Activated CD8-positive, alpha-beta T cell treated with anti-CD3 and anti-CD28 coated beads, Interleukin-2, amount 10 ng/mL, durations not matched to agents 7 days and 5 days (primary cell): ENCODE results near the gene TGFB1I1. TPM values are rescaled to one million over a fixed set of nuclear protein-coding genes. Genes with fewer than 3 reads are reported as not detected.
"Not testable (repeated sequence)": the region's sequence is repeated elsewhere in the genome, so short reads cannot be mapped to it uniquely, and the experiment has no call there.

Experiments
- ATAC-seq: fragments of 150-1000 bp; cut with Tn5 transposase; one replicate; pipeline ENCODE4 v1.10.0; 2021; ENCODE audit warnings: moderate library complexity
- CTCF ChIA-PET: fragments of 350-600 bp; sonication (Branson Sonifier 250); formaldehyde crosslinking; loops from one replicate; lab custom pipeline; 2021; ENCODE audit warnings: antibody characterized with exemption; lab: Charles Lee
- POLR2A ChIA-PET: fragments of 350-600 bp; sonication (Branson Sonifier 250); formaldehyde crosslinking; loops from one replicate; lab custom pipeline; 2021; ENCODE audit warnings: antibody characterized with exemption; lab: Charles Lee
- DNase-seq: peaks from one replicate; pipeline ENCODE4 v3.0.0-alpha.2; 2020
- H3K27ac Mint-ChIP-seq: one replicate; pipeline ENCODE4 v1.8.0; 2021; ENCODE audit warnings: mild to moderate bottlenecking, mixed read lengths
- H3K27me3 Mint-ChIP-seq: one replicate; pipeline ENCODE4 v1.8.0; 2021; ENCODE audit warnings: low read depth, mixed read lengths
- H3K36me3 Mint-ChIP-seq: one replicate; pipeline ENCODE4 v1.8.0; 2021; ENCODE audit warnings: low read depth, mixed read lengths
- H3K4me1 Mint-ChIP-seq: one replicate; pipeline ENCODE4 v1.8.0; 2021; ENCODE audit warnings: low read depth, mixed read lengths
- H3K4me3 Mint-ChIP-seq: one replicate; pipeline ENCODE4 v1.8.0; 2021; ENCODE audit warnings: mild to moderate bottlenecking, mixed read lengths
- H3K9me3 Mint-ChIP-seq: one replicate; pipeline ENCODE4 v1.8.0; 2022; ENCODE audit warnings: mixed read lengths; ENCODE audit not compliant: insufficient read depth
- total RNA-seq, 2 experiments: library from RNA; stranded (reverse); gene quantifications; one replicate each; pipeline ENCODE4 v1.2.3, GENCODE V29; 2021

TGFB1I1 gene
- total RNA-seq, 2 experiments from 2014 or later: 0.83 to 0.92 TPM

DNA sequence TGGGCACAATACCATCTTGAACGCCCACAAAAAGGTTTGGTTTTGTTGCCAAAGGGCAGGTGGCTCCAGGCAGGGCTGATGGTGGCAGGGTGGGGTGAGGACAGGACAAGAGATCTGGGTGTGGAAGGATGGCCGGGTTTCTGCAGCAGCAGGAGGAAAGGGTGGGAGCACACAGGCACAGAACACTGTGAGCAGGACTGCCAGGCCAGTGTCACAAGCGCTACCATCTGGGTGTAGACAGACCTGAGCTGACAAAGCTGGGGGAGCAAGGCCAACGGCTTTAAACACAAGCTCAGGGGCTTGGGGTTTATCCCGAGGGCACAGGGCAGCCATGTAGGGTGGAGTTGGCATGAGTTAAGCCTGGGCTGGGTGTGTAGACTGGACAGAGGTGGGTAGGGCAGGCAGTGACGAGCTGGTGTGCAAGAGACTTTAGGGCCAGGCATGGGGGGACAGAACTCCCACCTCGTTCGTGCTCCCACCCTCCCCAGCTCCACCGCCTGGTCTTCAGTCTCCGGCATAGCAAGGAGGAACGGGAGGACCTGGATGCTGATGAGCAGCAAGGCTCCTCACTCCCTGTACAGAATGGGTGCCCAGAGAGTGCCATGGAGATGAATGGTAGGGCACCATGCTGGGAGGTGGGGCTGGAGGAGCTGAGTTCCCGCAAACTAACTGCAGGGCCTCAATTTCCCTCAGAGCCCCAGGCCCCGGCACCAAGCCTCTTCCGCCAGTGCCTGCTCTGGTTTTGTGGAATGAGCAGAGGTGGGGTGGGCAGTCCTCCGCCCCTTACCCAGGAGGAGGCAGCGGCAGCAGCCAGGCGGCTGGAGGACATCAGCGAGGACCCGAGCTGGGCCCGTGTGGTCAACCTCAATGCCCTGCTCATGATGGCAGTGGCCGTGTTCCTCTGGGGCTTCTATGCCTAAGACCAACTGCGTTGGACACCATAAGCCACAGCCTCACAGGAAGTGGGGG is 17.9 kb downstream of the TGFB1I1 start:
- no peak for ATAC-seq
- H3K4me1 Mint-ChIP-seq: peaks cover 11% of the 10 kb centered on the region
- DNase-seq: no peak
- peaks cover 5% of the 10 kb centered on the region for H3K36me3 Mint-ChIP-seq
- CTCF ChIA-PET: interaction anchor here (1.0 kb wide), 1 partner anchor 29 kb away, joined by 3 read pairs; no protein-coding TSS in a partner anchor
- no peak overlapping the region for H3K4me3 Mint-ChIP-seq
- no peak overlapping the region for H3K27ac Mint-ChIP-seq
- H3K9me3 Mint-ChIP-seq: no peaks in the 10 kb centered on the region
- POLR2A ChIA-PET: interaction anchor here (1.4 to 1.6 kb wide), 2 partner anchors 18 to 30 kb away, joined by 3 to 4 read pairs; partner anchors contain the start of genes ARMC5 and RUSF1
- H3K27me3 Mint-ChIP-seq: peaks cover 8% of the 10 kb centered on the region

DNA sequence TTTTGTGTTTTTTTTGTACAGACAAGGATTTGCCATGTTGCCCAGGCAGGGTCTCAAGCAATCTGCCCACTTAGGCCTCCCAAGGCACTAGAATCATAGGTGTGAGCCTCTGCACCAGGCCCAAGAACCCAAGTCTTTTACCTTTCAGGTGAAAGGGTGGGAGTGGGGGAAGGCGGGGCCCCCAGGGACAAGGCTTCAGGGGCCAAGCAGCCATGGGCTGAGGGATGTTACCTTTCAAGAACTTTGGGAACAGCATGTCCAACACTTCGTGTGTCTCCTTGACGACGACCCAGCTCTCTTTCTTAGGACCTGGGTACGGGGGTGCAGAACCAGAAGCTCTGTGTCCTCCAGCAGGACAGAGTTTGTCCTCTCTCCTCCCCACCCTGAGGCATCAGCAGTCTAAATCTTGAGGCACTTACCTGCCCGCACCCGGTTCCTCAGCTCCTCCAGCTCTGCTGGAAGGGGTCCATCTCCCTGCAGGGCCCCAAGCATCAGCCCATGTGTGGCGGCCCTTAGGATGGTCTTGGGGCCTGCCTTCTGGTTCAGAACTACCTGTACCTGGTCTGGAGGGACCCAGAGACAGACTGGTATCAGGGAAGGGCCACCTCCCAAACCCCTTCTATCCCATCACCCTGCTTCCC is 19.9 kb downstream of the TGFB1I1 start:
- no peak for ATAC-seq
- no peak for DNase-seq
- H3K27me3 Mint-ChIP-seq: no peaks in the 10 kb centered on the region
- peaks cover 5% of the 10 kb centered on the region for H3K36me3 Mint-ChIP-seq
- H3K27ac Mint-ChIP-seq: no peak overlapping the region
- CTCF ChIA-PET: no interaction called here
- no peaks in the 10 kb centered on the region for H3K9me3 Mint-ChIP-seq
- no peak overlapping the region for H3K4me3 Mint-ChIP-seq
- peaks cover 11% of the 10 kb centered on the region for H3K4me1 Mint-ChIP-seq
- POLR2A ChIA-PET: no interaction called here

GRCh38 chr16:31493506-31494125 is 21.7 kb downstream of the TGFB1I1 start:
- Mint-ChIP-seq H3K4me1 (peaks cover 4% of the 10 kb centered on the region), H3K27me3 (no peaks in the 10 kb centered on the region), H3K9me3 (no peaks in the 10 kb centered on the region), H3K27ac (no peak overlapping the region), H3K4me3 (no peak overlapping the region), H3K36me3 (peaks cover 5% of the 10 kb centered on the region)
- ChIA-PET CTCF (no interaction called here), POLR2A (interaction anchor here (1.5 kb wide), 1 partner anchor 13 kb away, joined by 3 read pairs; no protein-coding TSS in a partner anchor)
- DNase-seq (no peak), ATAC-seq (no peak)

DNA sequence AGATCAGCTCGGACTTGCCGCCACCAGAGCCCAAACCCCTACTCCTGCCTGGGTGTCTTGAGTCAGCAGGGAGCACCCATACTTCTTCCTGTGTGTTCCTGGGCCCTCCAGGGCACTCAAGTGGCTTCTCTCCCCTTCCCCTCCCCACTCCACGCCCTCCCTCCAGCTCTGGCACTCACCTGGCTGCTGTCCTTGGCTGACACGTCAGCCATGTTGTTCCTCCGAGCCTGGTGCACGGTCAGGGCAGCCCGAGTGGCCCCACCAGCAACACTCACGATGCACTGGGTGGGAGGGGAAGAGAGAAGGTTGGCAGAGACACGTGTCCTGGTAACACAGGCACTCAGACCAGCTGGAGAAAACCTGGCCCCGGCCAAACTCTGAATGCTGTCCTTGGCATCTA is 24.7 kb downstream of the TGFB1I1 start:
- Mint-ChIP-seq H3K4me1 (no peaks in the 10 kb centered on the region), H3K27ac (no peak overlapping the region), H3K36me3 (no peaks in the 10 kb centered on the region), H3K4me3 (no peak overlapping the region), H3K9me3 (no peaks in the 10 kb centered on the region), H3K27me3 (no peaks in the 10 kb centered on the region)
- ATAC-seq (no peak), DNase-seq (no peak)
- ChIA-PET POLR2A (no interaction called here), CTCF (no interaction called here)

GRCh38 chr16:31498493-31498892 is 26.5 kb downstream of the TGFB1I1 start:
- POLR2A ChIA-PET: interaction anchor here (0.7 to 1.3 kb wide), 2 partner anchors 10 to 19 kb away, joined by 3 to 7 read pairs; partner anchors contain the start of gene RUSF1
- CTCF ChIA-PET: no interaction called here
- H3K27me3 Mint-ChIP-seq: no peaks in the 10 kb centered on the region
- H3K4me3 Mint-ChIP-seq: no peak overlapping the region
- no peaks in the 10 kb centered on the region for H3K4me1 Mint-ChIP-seq
- H3K36me3 Mint-ChIP-seq: no peaks in the 10 kb centered on the region
- DNase-seq (no peak), ATAC-seq (no peak)
- H3K9me3 Mint-ChIP-seq: no peaks in the 10 kb centered on the region
- no peak overlapping the region for H3K27ac Mint-ChIP-seq

GRCh38 chr16:31499928-31500327 is 28.0 kb downstream of the TGFB1I1 start:
- peaks cover under 1% of the 10 kb centered on the region for H3K36me3 Mint-ChIP-seq
- ATAC-seq (no peak), DNase-seq (no peak)
- no peak overlapping the region for H3K27ac Mint-ChIP-seq
- H3K9me3 Mint-ChIP-seq: no peaks in the 10 kb centered on the region
- POLR2A ChIA-PET: no interaction called here
- peaks cover 9% of the 10 kb centered on the region for H3K4me1 Mint-ChIP-seq
- CTCF ChIA-PET: interaction anchor here (0.9 kb wide), 1 partner anchor 40 kb away, joined by 3 read pairs; no protein-coding TSS in a partner anchor
- H3K4me3 Mint-ChIP-seq: no peak overlapping the region
- no peaks in the 10 kb centered on the region for H3K27me3 Mint-ChIP-seq

DNA sequence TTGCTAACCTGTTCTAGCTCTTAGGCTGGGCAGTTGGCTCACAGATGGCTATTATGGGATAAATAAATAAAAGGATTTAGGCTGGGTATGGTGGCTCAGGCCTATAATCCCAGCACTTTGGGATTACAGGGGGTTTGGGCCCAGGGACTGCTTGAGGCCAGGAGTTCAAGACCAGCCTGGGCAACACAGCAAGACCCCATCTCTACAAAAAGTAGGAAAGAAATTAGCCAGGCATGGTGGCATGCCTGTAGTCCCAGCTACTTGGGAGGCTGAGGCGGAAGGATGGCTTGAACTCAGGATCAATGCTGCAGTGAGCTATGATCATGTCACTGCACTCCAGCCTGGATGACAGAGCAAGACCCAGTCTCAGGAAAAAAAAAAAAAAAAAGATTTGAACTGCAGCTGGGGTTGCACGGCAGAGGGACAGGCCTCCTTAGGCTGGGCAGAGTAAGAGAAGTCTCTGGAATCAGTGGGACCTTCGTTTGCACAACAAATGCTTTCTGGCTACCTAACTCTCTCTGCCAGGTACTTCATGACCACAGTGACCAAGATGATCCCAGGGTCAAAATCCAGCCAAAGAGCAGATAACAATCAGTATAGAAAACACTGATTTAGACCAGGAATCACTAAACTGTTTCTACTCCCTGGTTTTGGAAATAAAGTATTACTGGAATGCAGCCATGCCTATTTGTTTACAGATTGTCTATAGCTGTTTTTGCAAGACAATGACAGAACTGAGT is 29.4 kb downstream of the TGFB1I1 start:
- no peak for DNase-seq

DNA sequence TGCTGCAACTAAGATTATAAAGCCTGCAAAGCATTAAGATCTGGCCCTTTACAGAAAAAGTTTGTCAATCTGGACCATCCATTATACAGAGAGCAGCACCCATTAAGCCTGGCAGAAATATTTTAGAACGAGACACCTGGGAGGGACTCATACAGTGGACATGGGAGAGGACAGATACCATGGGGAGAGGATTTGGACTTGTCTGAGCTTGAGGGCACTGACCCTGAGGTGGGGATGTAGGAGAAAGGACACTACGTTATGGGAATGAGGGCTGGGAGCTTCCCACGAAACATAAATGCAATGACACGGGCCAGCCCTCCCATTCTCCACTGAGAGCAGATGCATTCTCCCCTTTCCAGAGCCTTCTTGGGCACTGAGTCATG is 30.0 kb downstream of the TGFB1I1 start:
- ATAC-seq (no peak), DNase-seq (no peak)
- Mint-ChIP-seq H3K36me3 (peaks cover 5% of the 10 kb centered on the region), H3K4me1 (peaks cover 27% of the 10 kb centered on the region), H3K9me3 (no peaks in the 10 kb centered on the region), H3K27ac (no peak overlapping the region), H3K27me3 (no peaks in the 10 kb centered on the region), H3K4me3 (no peak overlapping the region)
- ChIA-PET CTCF (no interaction called here), POLR2A (no interaction called here)

More for the DNA sequence above, 29.4 kb downstream of the TGFB1I1 start:
- H3K36me3 Mint-ChIP-seq: peaks cover 5% of the 10 kb centered on the region
- no peak overlapping the region for H3K4me3 Mint-ChIP-seq
- peaks cover 21% of the 10 kb centered on the region for H3K4me1 Mint-ChIP-seq
- ChIA-PET POLR2A (no interaction called here), CTCF (no interaction called here)
- H3K27me3 Mint-ChIP-seq: no peaks in the 10 kb centered on the region
- H3K27ac Mint-ChIP-seq: no peak overlapping the region
- H3K9me3 Mint-ChIP-seq: no peaks in the 10 kb centered on the region
- ATAC-seq: no peak

DNA sequence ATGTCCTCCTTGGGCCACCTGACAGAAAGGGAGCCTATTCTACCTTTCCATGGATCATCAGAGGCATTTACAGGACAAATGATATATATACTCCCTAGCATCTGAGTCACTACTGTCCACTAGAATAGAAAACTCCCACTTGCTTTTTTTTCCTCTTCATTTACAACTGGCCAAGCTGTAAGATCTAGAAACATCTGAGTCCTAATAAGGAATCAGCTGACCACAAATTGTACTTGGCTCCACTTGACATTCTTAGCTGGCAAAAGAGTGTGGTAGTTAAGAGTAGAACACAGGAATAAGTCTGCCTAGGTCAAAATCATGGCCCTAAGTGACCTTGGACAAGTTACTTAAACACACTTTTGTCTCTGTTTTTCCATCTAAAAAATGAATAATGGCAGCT is 31.0 kb downstream of the TGFB1I1 start:
- peaks cover 33% of the 10 kb centered on the region for H3K4me1 Mint-ChIP-seq
- DNase-seq: no peak
- peaks cover 5% of the 10 kb centered on the region for H3K36me3 Mint-ChIP-seq
- H3K27ac Mint-ChIP-seq: no peak overlapping the region
- no peaks in the 10 kb centered on the region for H3K9me3 Mint-ChIP-seq
- POLR2A ChIA-PET: interaction anchor here (1.5 kb wide), 1 partner anchor 44 kb away, joined by 3 read pairs; the partner anchor contains the start of gene ARMC5
- no peak for ATAC-seq
- H3K4me3 Mint-ChIP-seq: no peak overlapping the region
- no peaks in the 10 kb centered on the region for H3K27me3 Mint-ChIP-seq
- CTCF ChIA-PET: interaction anchor here (1.0 kb wide), 1 partner anchor 46 kb away, joined by 3 read pairs; no protein-coding TSS in a partner anchor

DNA sequence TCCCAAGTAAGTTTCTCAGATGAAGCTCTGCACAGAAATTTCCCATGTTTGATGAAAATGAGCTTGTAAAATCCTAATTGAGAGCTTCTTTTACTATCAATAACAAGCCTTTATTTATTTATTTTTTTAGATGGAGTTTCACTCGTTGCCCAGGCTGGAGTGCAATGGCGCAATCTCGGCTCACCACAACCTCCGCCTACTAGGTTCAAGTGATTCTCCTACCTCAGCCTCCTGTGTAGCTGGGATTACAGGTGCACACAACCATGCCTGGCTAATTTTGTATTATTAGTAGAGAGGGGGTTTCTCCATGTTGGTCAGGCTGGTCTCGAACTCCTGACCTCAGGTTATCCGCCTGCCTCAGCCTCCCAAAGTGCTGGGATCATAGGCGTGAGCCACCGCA is 31.6 kb downstream of the TGFB1I1 start:
- H3K36me3 Mint-ChIP-seq, H3K27me3 Mint-ChIP-seq, H3K4me3 Mint-ChIP-seq, H3K9me3 Mint-ChIP-seq, DNase-seq, ATAC-seq, H3K27ac Mint-ChIP-seq: not testable (repeated sequence)
- ChIA-PET POLR2A (interaction anchor here (1.5 kb wide), 1 partner anchor 44 kb away, joined by 3 read pairs; the partner anchor contains the start of gene ARMC5), CTCF (interaction anchor here (1.0 kb wide), 1 partner anchor 46 kb away, joined by 3 read pairs; no protein-coding TSS in a partner anchor)
- peaks cover 36% of the 10 kb centered on the region for H3K4me1 Mint-ChIP-seq

DNA sequence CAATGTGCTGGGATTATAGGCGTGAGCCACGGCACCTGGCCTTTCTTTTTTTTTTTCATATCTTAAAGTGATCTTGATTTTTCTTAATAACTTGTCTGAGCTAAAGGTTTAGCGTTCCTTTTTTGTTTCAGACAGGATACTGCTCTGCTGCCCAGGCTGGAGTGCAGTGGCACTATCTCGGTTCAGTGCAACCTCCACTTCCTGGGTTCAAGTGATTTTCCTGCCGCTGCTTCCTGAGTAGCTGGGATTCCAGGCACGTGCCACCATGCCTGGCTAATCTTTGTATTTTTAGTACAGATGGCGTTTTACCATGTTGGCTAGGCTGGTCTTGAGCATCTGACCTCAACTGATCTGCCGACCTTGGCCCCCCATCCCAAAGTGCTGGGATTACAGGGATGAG is 32.2 kb downstream of the TGFB1I1 start:
- no peaks in the 10 kb centered on the region for H3K27me3 Mint-ChIP-seq
- H3K27ac Mint-ChIP-seq: no peak overlapping the region
- peaks cover 42% of the 10 kb centered on the region for H3K4me1 Mint-ChIP-seq
- H3K9me3 Mint-ChIP-seq: no peaks in the 10 kb centered on the region
- H3K36me3 Mint-ChIP-seq: peaks cover 12% of the 10 kb centered on the region
- ChIA-PET POLR2A (no interaction called here), CTCF (no interaction called here)
- DNase-seq (no peak), ATAC-seq (no peak)
- no peak overlapping the region for H3K4me3 Mint-ChIP-seq
